HepG2 (cell line): ENCODE measurements around the gene OTOP3. TPM values are rescaled to one million over a fixed set of nuclear protein-coding genes. Genes with fewer than 3 reads are reported as not detected.

ENCODE experiments used
- FUBP1 ChIP-seq: sonication (generic); formaldehyde crosslinking; IDR thresholded peaks from 2 replicates; pipeline ENCODE4 v1.5.1; 2020; ENCODE audit warnings: missing genetic modification reagents, mild to moderate bottlenecking, borderline replicate concordance
- HMGXB4 ChIP-seq, 2 experiments: sonication (generic) in 1 of 2; formaldehyde crosslinking in 1 of 2; IDR thresholded peaks; 2 replicates each; pipeline versions ENCODE4 v1.4.0 to v1.6.1; 2018 to 2020; ENCODE audit warnings: missing genetic modification reagents in 2 of 2, borderline replicate concordance in 1 of 2, low read depth in 1 of 2, mild to moderate bottlenecking in 1 of 2, missing biosample characterization in 1 of 2
- HNF1A ChIP-seq, 2 experiments: sonication (generic) in 1 of 2; formaldehyde crosslinking in 1 of 2; IDR thresholded peaks; 2 replicates each; pipeline versions ENCODE4 v1.4.0 to v1.6.1; 2016 to 2020; ENCODE audit warnings: borderline replicate concordance in 1 of 2, low read depth in 1 of 2, mild to moderate bottlenecking in 1 of 2, missing genetic modification reagents in 1 of 2
- MXD1 ChIP-seq: sonication (generic); formaldehyde crosslinking; IDR thresholded peaks from 2 replicates; pipeline ENCODE4 v1.4.0; 2020; ENCODE audit warnings: mild to moderate bottlenecking, missing genetic modification reagents
- NCOA2 ChIP-seq: sonication (generic); formaldehyde crosslinking; IDR thresholded peaks from 2 replicates; pipeline ENCODE4 v1.8.0; 2022; ENCODE audit warnings: inconsistent platforms
- NFYC ChIP-seq: IDR thresholded peaks from 2 replicates; pipeline ENCODE4 v1.6.1; 2016; ENCODE audit warnings: missing genetic modification reagents, missing compliant biosample characterization
- RBFOX2 ChIP-seq: fragments of 200-400 bp; formaldehyde crosslinking; IDR thresholded peaks from 2 replicates; pipeline ENCODE4 v1.6.1; 2017; ENCODE audit warnings: low read depth, mild to moderate bottlenecking, low read length
- RFX1 ChIP-seq: fragments of 450-650 bp; IDR thresholded peaks from 2 replicates; pipeline ENCODE4 v1.6.1; 2017
- SIN3B ChIP-seq: fragments of 150-350 bp; IDR thresholded peaks from 2 replicates; pipeline ENCODE4 v1.6.1; 2014; ENCODE audit warnings: low read length
- TRIM24 ChIP-seq: sonication (generic); formaldehyde crosslinking; IDR thresholded peaks from 2 replicates; pipeline ENCODE4 v1.8.0; 2022; ENCODE audit warnings: mild to moderate bottlenecking, missing genetic modification reagents
- U2AF2 ChIP-seq: fragments of 200-400 bp; formaldehyde crosslinking; IDR thresholded peaks from 2 replicates; pipeline ENCODE4 v1.6.1; 2017; ENCODE audit warnings: low read depth, mild to moderate bottlenecking, low read length
- ZBTB7B ChIP-seq: sonication (generic); formaldehyde crosslinking; IDR thresholded peaks from 2 replicates; pipeline ENCODE4 v1.4.0; 2020; ENCODE audit warnings: missing genetic modification reagents
- ZFX ChIP-seq: sonication (generic); formaldehyde crosslinking; IDR thresholded peaks from 2 replicates; pipeline ENCODE4 v1.4.0; 2020; ENCODE audit warnings: mild to moderate bottlenecking, low read depth, missing genetic modification reagents, moderate library complexity
- ZFY ChIP-seq: sonication (generic); formaldehyde crosslinking; IDR thresholded peaks from 2 replicates; pipeline ENCODE4 v1.4.0; 2020; ENCODE audit warnings: missing genetic modification reagents
- ZMYM4 ChIP-seq: sonication (generic); formaldehyde crosslinking; IDR thresholded peaks from 2 replicates; pipeline ENCODE4 v1.8.1; 2023; ENCODE audit warnings: mild to moderate bottlenecking, missing genetic modification reagents
- ZNF292 ChIP-seq: sonication (generic); formaldehyde crosslinking; IDR thresholded peaks from 2 replicates; pipeline ENCODE4 v1.8.1; 2022; ENCODE audit warnings: mild to moderate bottlenecking, low read depth, missing genetic modification reagents, borderline replicate concordance
- ZNF564 ChIP-seq: sonication (generic); formaldehyde crosslinking; IDR thresholded peaks from 2 replicates; pipeline ENCODE4 v1.8.1; 2023; ENCODE audit warnings: mild to moderate bottlenecking, missing genetic modification reagents
- ZNF616 ChIP-seq: sonication (generic); formaldehyde crosslinking; IDR thresholded peaks from 2 replicates; pipeline ENCODE4 v1.5.0; 2020; ENCODE audit warnings: low read depth, mild to moderate bottlenecking, missing genetic modification reagents
- ZNF629 ChIP-seq: sonication (generic); formaldehyde crosslinking; conservative IDR thresholded peaks from 2 replicates; pipeline ENCODE4 v1.5.0; 2020; ENCODE audit warnings: missing genetic modification reagents
- ZNF720 ChIP-seq: sonication (generic); formaldehyde crosslinking; IDR thresholded peaks from 2 replicates; pipeline ENCODE4 v1.4.0; 2020; ENCODE audit warnings: missing genetic modification reagents
- ZNF740 ChIP-seq: sonication (generic); formaldehyde crosslinking; IDR thresholded peaks from 2 replicates; pipeline ENCODE4 v1.4.0; 2020; ENCODE audit warnings: missing genetic modification reagents
- polyA plus RNA-seq, 8 experiments: library from polyadenylated mRNA; depleted of rRNA in 3 of 8; stranded (reverse) in 7 of 8; unstranded in 1 of 8; fragments of >200 nt; fragmentation: Illumina TruSeq in 4 of 8; extraction: Trizol in 4 of 8; gene quantifications; 2 replicates each; pipeline versions ENCODE4 v1.2.1 to v1.2.3, GENCODE V29; 2011 to 2016; ENCODE audit warnings: low read depth in 4 of 8, missing spikeins in 1 of 8, mixed read lengths in 1 of 8; ENCODE audit not compliant: insufficient read depth in 1 of 8
- total RNA-seq, 5 experiments: library from RNA; depleted of rRNA; stranded (reverse); fragments of >200 nt; fragmentation: Illumina TruSeq; extraction: Trizol; gene quantifications; 2 replicates each; pipeline ENCODE4 v1.2.3, GENCODE V29; 2016; ENCODE audit warnings: low read depth in 1 of 5

Gene OTOP3
- total and polyA plus RNA-seq, 2 of the 13 experiments (the other 11 are each of a cell fraction or from before 2014, with no cell fraction given): not detected

- TF ChIP-seq FUBP1 (CRISPR knock-in tag) (no peak), ZFY (CRISPR knock-in tag) (peak; percentile 65; the same call in 1 of the 2 replicates), HMGXB4 (CRISPR knock-in tag; IDR thresholded peaks at IDR 0.05; ENCODE audit: borderline replicate concordance in 1 of 2, low read depth in 1 of 2) (0 out of 4 replicates have a peak, but pooled peaks of 1 of the 2 experiments have one; percentile 1), ZNF564 (CRISPR knock-in tag) (no peak), NCOA2 (no peak), ZNF616 (CRISPR knock-in tag) (0 out of 2 replicates have a peak, but pooled peaks have one; percentile 47), ZMYM4 (peak; percentile 17; the same call in 1 of the 2 replicates), RFX1 (no peak), U2AF2 (no peak), ZBTB7B (CRISPR knock-in tag) (no peak), ZNF740 (no peak), RBFOX2 (0 out of 2 replicates have a peak, but pooled peaks have one; percentile 30), MXD1 (CRISPR knock-in tag) (0 out of 2 replicates have a peak, but pooled peaks have one; percentile 21), SIN3B (no peak), HNF1A (IDR thresholded peaks at IDR 0.05; ENCODE audit: low read depth) (no peak), HNF1A (CRISPR knock-in tag; IDR thresholded peaks at IDR 0.05; ENCODE audit: borderline replicate concordance) (peak; percentile 39; the same call in 1 of the 2 replicates), ZFX (CRISPR knock-in tag) (peak; percentile 45; the same call in 1 of the 2 replicates), ZNF292 (CRISPR knock-in tag) (no peak), TRIM24 (CRISPR knock-in tag) (no peak), NFYC (CRISPR knock-in tag) (peak; percentile 77), ZNF629 (CRISPR knock-in tag) (no peak), ZNF720 (no peak)
These were observed 51.8 kb downstream of the OTOP3 start, which contains the start of gene CDR2L (continued) for GRCh38 chr17:74987418-74987908.
